Esophagus squamous epithelium (tissue), 5 donors: Measurements from ENCODE around the gene NDC80. TPM values are rescaled to one million over a fixed set of nuclear protein-coding genes. Genes with fewer than 3 reads are reported as not detected.
A peak's percentile ranks its signal among the peaks of the same experiment; 100 is the strongest.

Experiments used
- DNase-seq: peaks from one replicate; lab custom pipeline; 2025; lab: John Stamatoyannopoulos, UW
- H3K27ac ChIP-seq, 4 donors: fragments of 200-600 bp; sonication (generic); one replicate each; pipeline ENCODE4 v1.5.1; 2016 to 2019; ENCODE audit warnings: mild to moderate bottlenecking in 1 of 4
- H3K27me3 ChIP-seq, 4 donors: fragments of 200-600 bp; sonication (generic); 1 replicate in 3 of 4; 2 replicates in 1 of 4; pipeline versions ENCODE4 v1.5.1 to v1.6.0; 2017 to 2021; ENCODE audit warnings: antibody characterized with exemption in 1 of 4
- H3K36me3 ChIP-seq, 3 donors: fragments of 200-600 bp; sonication (generic); one replicate each; pipeline ENCODE4 v1.5.1; 2016 to 2019
- H3K4me1 ChIP-seq, 3 donors: fragments of 200-600 bp; sonication (generic); one replicate each; pipeline ENCODE4 v1.5.1; 2017 to 2019
- H3K4me3 ChIP-seq, 4 donors: fragments of 200-600 bp; sonication (generic); 1 replicate in 3 of 4; 2 replicates in 1 of 4; pipeline ENCODE4 v1.5.1; 2016 to 2019; ENCODE audit warnings: mild to moderate bottlenecking in 2 of 4, moderate library complexity in 1 of 4
- H3K9me3 ChIP-seq, 3 donors: fragments of 200-600 bp; sonication (generic); one replicate each; pipeline ENCODE4 v1.5.1; 2016 to 2019
- POLR2A ChIP-seq, 4 donors: fragments of 450-650 bp; IDR thresholded peaks; one replicate each; pipeline ENCODE4 v1.6.1; 2017; ENCODE audit warnings: antibody characterized with exemption in 4 of 4, mild to moderate bottlenecking in 4 of 4, moderate library complexity in 3 of 4
- WGBS, 2 donors: methylation state at CpG; one replicate each; pipeline ENCODE4 v1.1.5; 2018; 5-methylcytosine and 5-hydroxymethylcytosine counted together
- intact Hi-C: fragments of 100-400 bp; cut with DNase I; formaldehyde crosslinking; loops from one replicate; pipeline ENCODE4 v1.15.0; 2022
- total RNA-seq, 4 donors: library from RNA; depleted of rRNA; stranded (reverse); fragments of >200 nt; gene quantifications; one replicate each; pipeline ENCODE4 v1.1.0, GENCODE V29; 2016
- TF ChIP-seq, protein P1 (sequence below), 6 experiments: fragments of 450-650 bp in 4 of 6; fragments of 200-600 bp in 2 of 6; sonication (generic) in 2 of 6; IDR thresholded peaks; one replicate each; pipeline ENCODE4 v1.5.1; 2016 to 2019; ENCODE audit warnings: antibody characterized with exemption in 6 of 6, mild to moderate bottlenecking in 4 of 6, moderate library complexity in 4 of 6
- donor health status: DM: yes; HTN: yes; CAD: no.

The NDC80 gene
- total RNA-seq, 4 donors from 2014 or later, result 2.9 to 13.8 (median 8.0) TPM

DNA sequence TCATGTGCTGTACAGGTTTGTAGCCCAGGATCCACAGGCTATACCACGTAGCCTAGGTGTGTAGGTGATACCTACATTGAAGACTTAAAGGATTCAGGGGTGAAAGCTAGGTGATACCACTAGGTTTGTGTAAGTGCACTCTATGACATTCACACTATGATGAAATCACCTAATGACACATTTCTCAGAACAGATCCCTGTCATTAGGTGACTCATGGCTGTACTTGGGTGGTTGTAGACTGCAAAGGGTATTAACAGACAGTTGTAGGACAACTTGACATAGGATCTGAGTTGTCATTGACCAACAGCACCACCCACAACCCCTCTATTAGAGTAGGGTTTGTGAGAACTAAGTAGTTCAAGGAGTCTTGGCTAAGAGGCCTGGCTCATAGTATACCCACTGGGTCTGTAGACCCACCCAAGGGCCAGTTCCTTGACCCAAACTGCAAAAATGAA lies 56.5 kb downstream of the NDC80 start:
- Histone ChIP-seq H3K27ac (peak overlapping the region in 1 of 4 donors; percentile 46), H3K4me3 (no peak overlapping the region), H3K27me3 (no peaks in the 10 kb centered on the region), H3K9me3 (no peaks in the 10 kb centered on the region), H3K4me1 (no peaks in the 10 kb centered on the region), H3K36me3 (no peaks in the 10 kb centered on the region)
- intact Hi-C loops, result no loop called here
- 63 to 73% methylated on average over 1 of the region's 1 CpG for WGBS, 2 donors
- no peak for DNase-seq
- TF ChIP-seq, protein P1, sequence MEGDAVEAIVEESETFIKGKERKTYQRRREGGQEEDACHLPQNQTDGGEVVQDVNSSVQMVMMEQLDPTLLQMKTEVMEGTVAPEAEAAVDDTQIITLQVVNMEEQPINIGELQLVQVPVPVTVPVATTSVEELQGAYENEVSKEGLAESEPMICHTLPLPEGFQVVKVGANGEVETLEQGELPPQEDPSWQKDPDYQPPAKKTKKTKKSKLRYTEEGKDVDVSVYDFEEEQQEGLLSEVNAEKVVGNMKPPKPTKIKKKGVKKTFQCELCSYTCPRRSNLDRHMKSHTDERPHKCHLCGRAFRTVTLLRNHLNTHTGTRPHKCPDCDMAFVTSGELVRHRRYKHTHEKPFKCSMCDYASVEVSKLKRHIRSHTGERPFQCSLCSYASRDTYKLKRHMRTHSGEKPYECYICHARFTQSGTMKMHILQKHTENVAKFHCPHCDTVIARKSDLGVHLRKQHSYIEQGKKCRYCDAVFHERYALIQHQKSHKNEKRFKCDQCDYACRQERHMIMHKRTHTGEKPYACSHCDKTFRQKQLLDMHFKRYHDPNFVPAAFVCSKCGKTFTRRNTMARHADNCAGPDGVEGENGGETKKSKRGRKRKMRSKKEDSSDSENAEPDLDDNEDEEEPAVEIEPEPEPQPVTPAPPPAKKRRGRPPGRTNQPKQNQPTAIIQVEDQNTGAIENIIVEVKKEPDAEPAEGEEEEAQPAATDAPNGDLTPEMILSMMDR (IDR thresholded peaks at IDR 0.05), result no peak
- no peak for TF ChIP-seq POLR2A (IDR thresholded peaks at IDR 0.05)

DNA sequence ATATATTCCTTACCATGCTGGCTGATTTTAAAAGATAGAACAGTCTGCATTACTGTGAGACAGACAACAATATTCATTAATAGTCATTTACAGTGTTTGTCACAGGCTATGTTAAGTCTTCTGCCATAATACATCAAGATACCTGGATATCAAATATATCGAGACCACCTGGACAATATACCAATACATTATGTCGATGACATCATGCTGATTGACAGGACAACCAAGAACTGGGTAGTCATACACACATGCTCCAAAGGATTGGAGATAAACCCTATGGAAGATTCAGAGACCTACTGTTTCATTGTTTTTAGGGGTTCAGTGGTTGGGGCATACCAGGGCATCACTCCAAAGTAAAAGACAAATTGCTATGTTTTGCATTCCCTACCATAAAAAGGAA lies 57.6 kb downstream of the NDC80 start:
- DNase-seq, result no peak
- 64 to 77% methylated on average over 2 of the region's 2 CpGs for WGBS, 2 donors
- H3K4me3 ChIP-seq, result no peak overlapping the region

DNA sequence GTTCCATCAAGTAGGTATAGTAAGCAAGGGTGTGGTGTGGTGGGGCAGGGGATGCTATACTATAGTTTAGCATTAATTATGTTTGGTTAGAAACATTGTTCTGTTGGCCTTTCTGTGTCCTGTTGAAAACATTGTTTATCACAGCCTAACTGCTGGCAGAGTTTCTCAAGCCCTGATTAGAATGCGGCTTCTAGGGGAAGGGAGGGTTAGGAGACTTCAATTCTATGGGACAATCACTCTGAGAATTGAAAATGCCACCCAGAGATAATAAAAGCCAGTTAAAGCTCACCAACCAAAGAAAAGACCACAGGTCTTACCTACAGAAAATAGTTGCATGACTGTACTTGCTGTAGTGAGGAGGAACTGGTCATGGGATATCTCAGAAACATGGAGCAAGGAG lies 64.2 kb downstream of the NDC80 start:
- TF ChIP-seq, protein P1 (IDR thresholded peaks at IDR 0.05), result no peak
- no peak for TF ChIP-seq POLR2A (IDR thresholded peaks at IDR 0.05)
- Histone ChIP-seq H3K4me3 (no peak overlapping the region), H3K27me3 (no peaks in the 10 kb centered on the region), H3K4me1 (peaks cover 0 to 23% (median 16%) of the 10 kb centered on the region in 3 donors), H3K9me3 (no peaks in the 10 kb centered on the region), H3K27ac (peak overlapping the region; percentile 66 to 87 (median 82)), H3K36me3 (no peaks in the 10 kb centered on the region)
- intact Hi-C loops, result no loop called here
- 55 to 82% methylated on average over 1 of the region's 1 CpG for WGBS, 2 donors
- DNase-seq, result no peak

More for the DNA sequence above, 57.6 kb downstream of the NDC80 start:
- H3K27me3 ChIP-seq, result no peaks in the 10 kb centered on the region
- H3K27ac ChIP-seq, result no peak overlapping the region
- intact Hi-C loops, result no loop called here
- H3K36me3 ChIP-seq, result no peaks in the 10 kb centered on the region
- no peaks in the 10 kb centered on the region for H3K9me3 ChIP-seq
- TF ChIP-seq POLR2A (IDR thresholded peaks at IDR 0.05), result no peak
- TF ChIP-seq, protein P1 (IDR thresholded peaks at IDR 0.05), result no peak
- H3K4me1 ChIP-seq, result no peaks in the 10 kb centered on the region

DNA sequence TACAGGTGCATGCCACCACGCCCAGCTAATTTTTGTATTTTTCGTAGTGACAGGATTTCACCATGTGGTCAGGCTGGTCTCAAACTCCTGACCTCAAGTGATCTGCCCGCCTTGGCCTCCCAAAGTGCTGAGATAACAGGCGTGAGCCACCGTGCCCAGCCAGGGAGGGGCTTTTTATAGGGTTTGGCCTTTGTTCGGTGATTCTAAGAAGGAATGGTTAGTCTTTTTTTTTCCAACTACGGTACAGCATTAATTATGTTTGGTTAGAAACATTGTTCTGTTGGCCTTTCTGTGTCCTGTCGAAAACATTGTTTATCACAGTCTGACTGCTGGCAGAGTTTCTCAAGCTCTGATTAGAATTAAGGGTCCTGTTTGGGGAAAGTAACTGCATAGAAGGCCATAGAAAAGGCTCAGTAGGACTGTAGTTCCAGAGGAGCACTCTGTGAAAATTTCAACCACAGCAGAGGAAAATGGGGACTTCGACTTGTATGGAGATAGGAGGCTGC lies 64.8 kb downstream of the NDC80 start:
- Histone ChIP-seq H3K36me3 (no peaks in the 10 kb centered on the region), H3K4me3 (peak overlapping the region in 3 of 4 donors; percentile 0 to 46 (median 20)), H3K27ac (peak overlapping the region; percentile 66 to 87 (median 82)), H3K27me3 (no peaks in the 10 kb centered on the region), H3K9me3 (no peaks in the 10 kb centered on the region), H3K4me1 (peaks cover 0 to 24% (median 16%) of the 10 kb centered on the region in 3 donors)
- DNase-seq, result no peak
- 58 to 63% methylated on average over 8 to 9 of the region's 9 CpGs for WGBS, 2 donors
- intact Hi-C loops, result no loop called here
- no peak for TF ChIP-seq POLR2A (IDR thresholded peaks at IDR 0.05)
- TF ChIP-seq, protein P1 (IDR thresholded peaks at IDR 0.05), result no peak

DNA sequence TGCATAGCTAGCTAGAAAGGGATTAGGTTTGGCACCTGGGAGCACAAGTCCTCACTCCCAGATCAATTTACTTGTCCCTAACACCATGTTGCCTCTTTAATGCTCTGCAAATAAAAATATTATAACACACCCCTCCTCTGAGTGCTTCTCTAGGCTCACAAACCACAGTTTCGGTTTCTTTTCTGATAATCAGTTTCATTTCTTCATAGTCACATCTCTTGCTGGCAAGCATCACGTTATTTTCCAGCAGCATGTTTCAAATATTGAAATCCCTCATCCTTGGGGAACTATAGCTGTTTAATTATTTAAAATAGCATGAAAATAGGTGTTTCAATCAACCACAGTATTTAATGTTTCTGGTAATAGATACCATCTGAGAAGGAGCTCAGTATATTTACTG lies 70.3 kb downstream of the NDC80 start:
- intact Hi-C loops, result no loop called here
- no peaks in the 10 kb centered on the region for H3K9me3 ChIP-seq
- no peaks in the 10 kb centered on the region for H3K36me3 ChIP-seq
- TF ChIP-seq POLR2A (IDR thresholded peaks at IDR 0.05), result peak in 1 of 4 donors; percentile 23
- TF ChIP-seq, protein P1 (IDR thresholded peaks at IDR 0.05), result no peak
- no peak for DNase-seq
- H3K4me1 ChIP-seq, result peaks cover 0 to 18% (median 9%) of the 10 kb centered on the region in 3 donors
- peak overlapping the region in 2 of 4 donors; percentile 26 to 49 for H3K27ac ChIP-seq
- no peaks in the 10 kb centered on the region for H3K27me3 ChIP-seq
- peak overlapping the region in 2 of 4 donors; percentile 4 to 43 for H3K4me3 ChIP-seq
- 0 to 15% methylated on average over 2 of the region's 2 CpGs for WGBS, 2 donors
